GM23248 (cell line): ENCODE measurements around the gene ZEB1. TPM values are rescaled to one million over a fixed set of nuclear protein-coding genes. Genes with fewer than 3 reads are reported as not detected.
A peak's percentile ranks its signal among the peaks of the same experiment; 100 is the strongest.

Experiments used
- DNase-seq: peaks from one replicate; pipeline ENCODE4 v3.0.0-alpha.2; 2015
- H2AFZ ChIP-seq: fragments of 200-600 bp; sonication (generic); 2 replicates; pipeline ENCODE4 v1.6.1; 2016; ENCODE audit warnings: antibody characterized with exemption
- H3F3A ChIP-seq: fragments of 200-600 bp; sonication (generic); 2 replicates; pipeline ENCODE4 v1.6.1; 2016; ENCODE audit warnings: mild to moderate bottlenecking, antibody characterized with exemption, mixed run types; ENCODE audit not compliant: insufficient read depth
- H3K27ac ChIP-seq: fragments of 200-600 bp; sonication (generic); 2 replicates; pipeline ENCODE4 v1.5.1; 2016; ENCODE audit warnings: mild to moderate bottlenecking
- H3K27me3 ChIP-seq: fragments of 200-600 bp; sonication (generic); replicated peaks from 2 replicates; pipeline ENCODE4 v1.6.1; 2016; ENCODE audit warnings: mild to moderate bottlenecking; ENCODE audit not compliant: insufficient read depth
- H3K36me3 ChIP-seq: fragments of 200-600 bp; sonication (generic); 2 replicates; pipeline ENCODE4 v1.6.1; 2016; ENCODE audit warnings: low read depth, mild to moderate bottlenecking
- H3K4me1 ChIP-seq: fragments of 200-600 bp; sonication (generic); 2 replicates; pipeline ENCODE4 v1.6.1; 2016; ENCODE audit warnings: mild to moderate bottlenecking; ENCODE audit not compliant: insufficient read depth
- H3K4me2 ChIP-seq: fragments of 200-600 bp; sonication (generic); one replicate; pipeline ENCODE4 v1.6.1; 2016; ENCODE audit warnings: mild to moderate bottlenecking; ENCODE audit not compliant: unreplicated experiment
- H3K4me3 ChIP-seq: fragments of 200-600 bp; sonication (generic); 2 replicates; pipeline ENCODE4 v1.5.1; 2016; ENCODE audit warnings: mild to moderate bottlenecking
- H3K79me2 ChIP-seq: fragments of 200-600 bp; sonication (generic); 2 replicates; pipeline ENCODE4 v1.6.1; 2016; ENCODE audit warnings: mild to moderate bottlenecking; ENCODE audit not compliant: insufficient read depth
- H3K9ac ChIP-seq: fragments of 200-600 bp; sonication (generic); 2 replicates; pipeline ENCODE4 v1.6.1; 2016; ENCODE audit warnings: mild to moderate bottlenecking
- H3K9me2 ChIP-seq: fragments of 200-600 bp; sonication (generic); 2 replicates; pipeline ENCODE4 v1.6.1; 2016; ENCODE audit warnings: mixed run types, mild to moderate bottlenecking, moderate library complexity; ENCODE audit not compliant: insufficient read depth
- H3K9me3 ChIP-seq: fragments of 200-600 bp; sonication (generic); one replicate; pipeline ENCODE4 v1.6.1; 2017; ENCODE audit warnings: low read depth
- H4K20me1 ChIP-seq: fragments of 200-600 bp; sonication (generic); 2 replicates; pipeline ENCODE4 v1.6.0; 2016; ENCODE audit not compliant: insufficient read depth
- EZH2 ChIP-seq: fragments of 200-600 bp; sonication (generic); IDR thresholded peaks from 2 replicates; pipeline ENCODE4 v1.6.1; 2018; ENCODE audit warnings: antibody characterized with exemption, mild to moderate bottlenecking; ENCODE audit not compliant: insufficient read depth, poor library complexity, severe bottlenecking
- EZH2phosphoT487 ChIP-seq: fragments of 200-600 bp; sonication (generic); IDR thresholded peaks from 2 replicates; pipeline ENCODE4 v1.6.1; 2018; ENCODE audit warnings: antibody characterized with exemption, moderate library complexity, mild to moderate bottlenecking, low read depth; ENCODE audit not compliant: insufficient read depth
- whole genome bisulfite sequencing, 2 experiments: methylation state at CpG; one replicate each; pipeline ENCODE4 v1.1.6; 2015 to 2017; ENCODE audit warnings: low lambda C conversion rate in 2 of 2, low coverage in 1 of 2; ENCODE audit errors: missing lambda C conversion rate in 2 of 2; 5-methylcytosine and 5-hydroxymethylcytosine counted together
- in situ Hi-C: fragments of 300-500 bp; cut with MboI; formaldehyde crosslinking; loops from 2 replicates; pipeline ENCODE4 v1.15.0; 2020
- polyA plus RNA-seq: library from polyadenylated mRNA; unstranded; fragments of >200 nt; fragmentation: Nextera tagmentation; extraction: Ambion mirVana; gene quantifications from 2 replicates; pipeline ENCODE4 v1.2.1, GENCODE V29; 2016
- total RNA-seq: library from RNA; depleted of rRNA; stranded (reverse); fragments of >200 nt; shearing (Covaris generic); gene quantifications from 2 replicates; pipeline ENCODE4 v1.2.3, GENCODE V29; 2014

The ZEB1 gene
- total and polyA plus RNA-seq, 2 experiments from 2014 or later: 62.0 to 69.8 TPM

GRCh38 chr10:31526681-31527080 is 207.7 kb downstream of the ZEB1 start:
- Histone ChIP-seq H3K9me3 (no peaks in the 10 kb centered on the region), H3K36me3 (peaks cover 60% of the 10 kb centered on the region), H3K79me2 (peaks cover 21% of the 10 kb centered on the region), H3K27ac (no peak overlapping the region), H3K4me2 (no peak overlapping the region), H2AFZ (no peak overlapping the region), H3K9ac (no peak overlapping the region), H3K4me3 (no peak overlapping the region), H3K4me1 (peaks cover 8% of the 10 kb centered on the region), H3K27me3 (no peaks in the 10 kb centered on the region), H4K20me1 (no peaks in the 10 kb centered on the region), H3K9me2 (no peaks in the 10 kb centered on the region), H3F3A (peaks cover 13% of the 10 kb centered on the region)
- 83 to 84% methylated on average over 11 of the region's 11 CpGs for WGBS, 2 experiments
- no peak for TF ChIP-seq EZH2phosphoT487
- no peak for TF ChIP-seq EZH2
- in situ Hi-C loops: no loop called here
- peak; percentile 26 for DNase-seq

- Histone ChIP-seq H3K4me2 (no peak overlapping the region), H3K9me2 (no peaks in the 10 kb centered on the region), H2AFZ (no peak overlapping the region), H3F3A (peaks cover 13% of the 10 kb centered on the region), H3K4me1 (peaks cover 8% of the 10 kb centered on the region), H3K9ac (no peak overlapping the region), H3K79me2 (no peaks in the 10 kb centered on the region), H3K27me3 (no peaks in the 10 kb centered on the region), H4K20me1 (no peaks in the 10 kb centered on the region), H3K27ac (no peak overlapping the region), H3K9me3 (no peaks in the 10 kb centered on the region), H3K4me3 (no peak overlapping the region), H3K36me3 (peaks cover 41% of the 10 kb centered on the region)
- in situ Hi-C loops: no loop called here
- peak; percentile 22 for DNase-seq
- TF ChIP-seq EZH2: no peak
These were observed 209.8 kb downstream of the ZEB1 start for GRCh38 chr10:31528831-31529230.

- H3K4me2 ChIP-seq: no peak overlapping the region
These were observed 217.3 kb downstream of the ZEB1 start for GRCh38 chr10:31536302-31536701.

GRCh38 chr10:31549896-31550295 is 230.9 kb downstream of the ZEB1 start:
- peak; percentile 76 for DNase-seq
- peak overlapping the region; percentile 14 for H3K27ac ChIP-seq
- no peaks in the 10 kb centered on the region for H3K9me3 ChIP-seq
- 7 to 8% methylated on average over 2 of the region's 2 CpGs for WGBS, 2 experiments
- no peak overlapping the region for H3K9ac ChIP-seq
- H3K4me3 ChIP-seq: no peak overlapping the region
- H3K4me1 ChIP-seq: peaks cover 8% of the 10 kb centered on the region; the same call in 1 of the 2 replicates
- in situ Hi-C loops: no loop called here
- H3K36me3 ChIP-seq: no peaks in the 10 kb centered on the region
- no peak for TF ChIP-seq EZH2
- no peak for TF ChIP-seq EZH2phosphoT487
- no peak overlapping the region for H3K4me2 ChIP-seq
- H2AFZ ChIP-seq: no peak overlapping the region
- no peaks in the 10 kb centered on the region for H3K27me3 ChIP-seq
- H3F3A ChIP-seq: no peaks in the 10 kb centered on the region
- H3K9me2 ChIP-seq: no peaks in the 10 kb centered on the region
- no peaks in the 10 kb centered on the region for H4K20me1 ChIP-seq
- no peaks in the 10 kb centered on the region for H3K79me2 ChIP-seq

More at GRCh38 chr10:31536302-31536701, 217.3 kb downstream of the ZEB1 start:
- peak; percentile 63 for DNase-seq
- 0 out of 2 replicates have a peak, but pooled peaks cover 4% of the 10 kb centered on the region for H3K4me1 ChIP-seq
- in situ Hi-C loops: no loop called here
- no peaks in the 10 kb centered on the region for H3K27me3 ChIP-seq
- 21 to 22% methylated on average over 3 of the region's 3 CpGs for WGBS, 2 experiments
- no peak overlapping the region for H3K4me3 ChIP-seq
- no peak for TF ChIP-seq EZH2
- TF ChIP-seq EZH2phosphoT487: no peak
- H3F3A ChIP-seq: peaks cover 14% of the 10 kb centered on the region; the same call in 1 of the 2 replicates
- H2AFZ ChIP-seq: 0 out of 2 replicates have a peak overlapping the region, but pooled peaks have one; percentile 17
- H3K9ac ChIP-seq: no peak overlapping the region
- H3K79me2 ChIP-seq: no peaks in the 10 kb centered on the region
- H3K9me3 ChIP-seq: no peaks in the 10 kb centered on the region
- H3K27ac ChIP-seq: no peak overlapping the region
- no peaks in the 10 kb centered on the region for H4K20me1 ChIP-seq
- H3K9me2 ChIP-seq: no peaks in the 10 kb centered on the region
- H3K36me3 ChIP-seq: no peaks in the 10 kb centered on the region

- WGBS, 2 experiments: 55 to 72% methylated on average over 2 of the region's 2 CpGs
- H3K4me2 ChIP-seq: no peak overlapping the region
- no peaks in the 10 kb centered on the region for H4K20me1 ChIP-seq
- H3K4me1 ChIP-seq: peaks cover 7% of the 10 kb centered on the region; the same call in 1 of the 2 replicates
- no peaks in the 10 kb centered on the region for H3K79me2 ChIP-seq
- no peaks in the 10 kb centered on the region for H3K9me2 ChIP-seq
- no peak overlapping the region for H3K27ac ChIP-seq
- TF ChIP-seq EZH2phosphoT487 (no peak), EZH2 (no peak)
- no peaks in the 10 kb centered on the region for H3F3A ChIP-seq
- no peaks in the 10 kb centered on the region for H3K36me3 ChIP-seq
- peak; percentile 60 for DNase-seq
- H3K9ac ChIP-seq: no peak overlapping the region
- H3K27me3 ChIP-seq: no peaks in the 10 kb centered on the region
- H3K4me3 ChIP-seq: no peak overlapping the region
- in situ Hi-C loops: no loop called here
- no peaks in the 10 kb centered on the region for H3K9me3 ChIP-seq
- H2AFZ ChIP-seq: no peak overlapping the region
These were observed 235.5 kb downstream of the ZEB1 start for GRCh38 chr10:31554556-31554955.
